ENCODE data around the gene SMPD4. TPM values are rescaled to one million over a fixed set of nuclear protein-coding genes. Genes with fewer than 3 reads are reported as not detected.
A peak's percentile ranks its signal among the peaks of the same experiment; 100 is the strongest.
"Not testable (repeated sequence)": the region's sequence is repeated elsewhere in the genome, so short reads cannot be mapped to it uniquely, and the experiment has no call there.

SMPD4 gene
- total and polyA plus RNA-seq, 2 of the 13 experiments (the other 11 are each of a cell fraction or from before 2014, with no cell fraction given), result 63.2 to 70.5 TPM

DNA sequence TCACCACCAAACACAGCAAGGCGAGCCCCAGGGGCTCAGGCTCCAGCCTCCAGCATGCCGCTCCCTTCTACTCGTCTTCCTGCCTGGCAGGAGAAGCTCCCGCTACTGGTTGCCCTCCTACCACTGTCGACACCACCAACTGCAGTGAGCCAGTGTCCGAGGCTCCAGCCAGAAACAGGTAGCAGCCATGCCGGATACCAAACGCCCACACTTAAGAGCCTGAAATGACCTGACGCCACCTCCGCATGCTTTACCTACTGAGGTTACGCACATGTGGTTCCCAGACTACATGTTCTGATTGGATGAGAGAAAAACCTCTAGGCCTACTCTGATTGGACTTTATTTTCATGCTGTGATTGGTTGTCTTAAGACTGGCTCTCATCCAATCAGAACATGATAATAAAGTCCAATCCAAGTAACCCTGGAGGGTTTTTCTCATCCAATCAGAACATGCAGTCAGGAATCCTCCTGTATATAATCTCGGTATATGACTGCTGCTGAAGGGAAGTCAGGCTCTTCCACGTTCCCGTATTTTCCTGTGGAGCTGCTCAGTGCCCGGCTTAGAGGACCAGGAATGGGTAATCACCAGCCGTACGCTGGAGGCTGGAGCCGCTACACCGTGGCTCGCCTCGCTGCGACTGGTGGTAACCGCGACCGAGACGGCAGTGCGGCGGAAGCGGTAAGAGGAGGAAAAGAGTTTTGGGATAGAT, 52.1 kb downstream of the SMPD4 start, which contains the start of gene POTEF (continued):
- TF ChIP-seq, protein P1, sequence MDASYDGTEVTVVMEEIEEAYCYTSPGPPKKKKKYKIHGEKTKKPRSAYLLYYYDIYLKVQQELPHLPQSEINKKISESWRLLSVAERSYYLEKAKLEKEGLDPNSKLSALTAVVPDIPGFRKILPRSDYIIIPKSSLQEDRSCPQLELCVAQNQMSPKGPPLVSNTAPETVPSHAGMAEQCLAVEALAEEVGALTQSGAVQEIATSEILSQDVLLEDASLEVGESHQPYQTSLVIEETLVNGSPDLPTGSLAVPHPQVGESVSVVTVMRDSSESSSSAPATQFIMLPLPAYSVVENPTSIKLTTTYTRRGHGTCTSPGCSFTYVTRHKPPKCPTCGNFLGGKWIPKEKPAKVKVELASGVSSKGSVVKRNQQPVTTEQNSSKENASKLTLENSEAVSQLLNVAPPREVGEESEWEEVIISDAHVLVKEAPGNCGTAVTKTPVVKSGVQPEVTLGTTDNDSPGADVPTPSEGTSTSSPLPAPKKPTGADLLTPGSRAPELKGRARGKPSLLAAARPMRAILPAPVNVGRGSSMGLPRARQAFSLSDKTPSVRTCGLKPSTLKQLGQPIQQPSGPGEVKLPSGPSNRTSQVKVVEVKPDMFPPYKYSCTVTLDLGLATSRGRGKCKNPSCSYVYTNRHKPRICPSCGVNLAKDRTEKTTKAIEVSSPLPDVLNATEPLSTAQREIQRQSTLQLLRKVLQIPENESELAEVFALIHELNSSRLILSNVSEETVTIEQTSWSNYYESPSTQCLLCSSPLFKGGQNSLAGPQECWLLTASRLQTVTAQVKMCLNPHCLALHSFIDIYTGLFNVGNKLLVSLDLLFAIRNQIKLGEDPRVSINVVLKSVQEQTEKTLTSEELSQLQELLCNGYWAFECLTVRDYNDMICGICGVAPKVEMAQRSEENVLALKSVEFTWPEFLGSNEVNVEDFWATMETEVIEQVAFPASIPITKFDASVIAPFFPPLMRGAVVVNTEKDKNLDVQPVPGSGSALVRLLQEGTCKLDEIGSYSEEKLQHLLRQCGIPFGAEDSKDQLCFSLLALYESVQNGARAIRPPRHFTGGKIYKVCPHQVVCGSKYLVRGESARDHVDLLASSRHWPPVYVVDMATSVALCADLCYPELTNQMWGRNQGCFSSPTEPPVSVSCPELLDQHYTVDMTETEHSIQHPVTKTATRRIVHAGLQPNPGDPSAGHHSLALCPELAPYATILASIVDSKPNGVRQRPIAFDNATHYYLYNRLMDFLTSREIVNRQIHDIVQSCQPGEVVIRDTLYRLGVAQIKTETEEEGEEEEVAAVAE (CRISPR knock-in tag; IDR thresholded peaks at IDR 0.05; ENCODE audit: borderline replicate concordance), result peak; percentile 78
- peak; percentile 65; the same call in 1 of the 2 replicates for TF ChIP-seq TGIF2 (CRISPR knock-in tag; IDR thresholded peaks at IDR 0.05)
- peak; percentile 54; the same call in 1 of the 2 replicates for TF ChIP-seq THAP11 (CRISPR knock-in tag; IDR thresholded peaks at IDR 0.05)
- TF ChIP-seq DMAP1 (CRISPR knock-in tag; IDR thresholded peaks at IDR 0.05), result peak; percentile 57; the same call in 1 of the 2 replicates
- 0 out of 2 replicates have a peak, but pooled peaks have one; percentile 26 for TF ChIP-seq ZMYM4 (CRISPR knock-in tag; IDR thresholded peaks at IDR 0.05)
- TF ChIP-seq NFYB (CRISPR knock-in tag; IDR thresholded peaks at IDR 0.05), result peak; percentile 73
- TF ChIP-seq POLR2A (IDR thresholded peaks at IDR 0.05; ENCODE audit: insufficient read depth in 1 of 2, low read depth in 2 of 2, low read length in 2 of 2), result peak in 1 of 2 experiments; percentile 55; a peak in 1 of 4 replicates
- peak; percentile 85 for TF ChIP-seq SAP130 (CRISPR knock-in tag; IDR thresholded peaks at IDR 0.05; ENCODE audit: low read depth)
- TF ChIP-seq RXRB (CRISPR knock-in tag; IDR thresholded peaks at IDR 0.05; ENCODE audit: borderline replicate concordance), result peak; percentile 54
- TF ChIP-seq, protein P2, sequence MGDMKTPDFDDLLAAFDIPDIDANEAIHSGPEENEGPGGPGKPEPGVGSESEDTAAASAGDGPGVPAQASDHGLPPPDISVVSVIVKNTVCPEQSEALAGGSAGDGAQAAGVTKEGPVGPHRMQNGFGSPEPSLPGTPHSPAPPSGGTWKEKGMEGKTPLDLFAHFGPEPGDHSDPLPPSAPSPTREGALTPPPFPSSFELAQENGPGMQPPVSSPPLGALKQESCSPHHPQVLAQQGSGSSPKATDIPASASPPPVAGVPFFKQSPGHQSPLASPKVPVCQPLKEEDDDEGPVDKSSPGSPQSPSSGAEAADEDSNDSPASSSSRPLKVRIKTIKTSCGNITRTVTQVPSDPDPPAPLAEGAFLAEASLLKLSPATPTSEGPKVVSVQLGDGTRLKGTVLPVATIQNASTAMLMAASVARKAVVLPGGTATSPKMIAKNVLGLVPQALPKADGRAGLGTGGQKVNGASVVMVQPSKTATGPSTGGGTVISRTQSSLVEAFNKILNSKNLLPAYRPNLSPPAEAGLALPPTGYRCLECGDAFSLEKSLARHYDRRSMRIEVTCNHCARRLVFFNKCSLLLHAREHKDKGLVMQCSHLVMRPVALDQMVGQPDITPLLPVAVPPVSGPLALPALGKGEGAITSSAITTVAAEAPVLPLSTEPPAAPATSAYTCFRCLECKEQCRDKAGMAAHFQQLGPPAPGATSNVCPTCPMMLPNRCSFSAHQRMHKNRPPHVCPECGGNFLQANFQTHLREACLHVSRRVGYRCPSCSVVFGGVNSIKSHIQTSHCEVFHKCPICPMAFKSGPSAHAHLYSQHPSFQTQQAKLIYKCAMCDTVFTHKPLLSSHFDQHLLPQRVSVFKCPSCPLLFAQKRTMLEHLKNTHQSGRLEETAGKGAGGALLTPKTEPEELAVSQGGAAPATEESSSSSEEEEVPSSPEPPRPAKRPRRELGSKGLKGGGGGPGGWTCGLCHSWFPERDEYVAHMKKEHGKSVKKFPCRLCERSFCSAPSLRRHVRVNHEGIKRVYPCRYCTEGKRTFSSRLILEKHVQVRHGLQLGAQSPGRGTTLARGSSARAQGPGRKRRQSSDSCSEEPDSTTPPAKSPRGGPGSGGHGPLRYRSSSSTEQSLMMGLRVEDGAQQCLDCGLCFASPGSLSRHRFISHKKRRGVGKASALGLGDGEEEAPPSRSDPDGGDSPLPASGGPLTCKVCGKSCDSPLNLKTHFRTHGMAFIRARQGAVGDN (CRISPR knock-in tag; IDR thresholded peaks at IDR 0.05), result peak; percentile 54

DNA sequence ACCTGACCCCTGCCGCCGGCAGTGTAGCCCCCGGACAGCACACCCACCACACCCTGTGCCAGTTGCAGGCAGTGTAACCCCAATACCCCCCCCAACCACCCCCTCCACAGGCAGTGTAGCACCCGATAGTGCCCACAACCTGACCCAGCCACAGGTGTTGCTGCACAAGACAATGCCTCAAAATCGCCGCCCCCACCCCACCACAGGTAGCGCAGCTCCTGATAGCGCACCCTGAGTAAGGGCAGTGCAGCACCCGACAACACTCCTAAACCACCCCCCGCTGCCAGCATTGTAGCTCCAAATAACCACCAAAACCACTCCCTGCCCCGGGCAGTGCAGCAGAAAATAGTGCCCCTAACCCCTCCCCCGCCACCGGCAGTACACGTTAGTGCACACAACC, 52.9 kb downstream of the SMPD4 start:
- CTCF ChIA-PET (ENCODE audit: low intra/inter-chr PET ratio, low total read pairs); H3K9ac ChIP-seq (ENCODE audit: insufficient read depth, low read depth, low read length); DNase-seq (ENCODE audit: low spot score); FAIRE-seq; H3K9me3 ChIP-seq (ENCODE audit: low read length); H3K79me2 ChIP-seq (ENCODE audit: insufficient read depth, low read length); H3K36me3 ChIP-seq (replicated peaks in 1 of 2; ENCODE audit: control insufficient read depth in 1 of 2, insufficient read depth in 2 of 2, low read length in 2 of 2); H3K27ac ChIP-seq (ENCODE audit: extremely low read length, insufficient read depth, low read length); in situ Hi-C loops (cut with HindIII; ENCODE audit: extremely low pct_ligation_motif_present, low pct_unique_long_range_greater_than_20kb); H3K27me3 ChIP-seq (ENCODE audit: control insufficient read depth in 1 of 2, insufficient read depth in 2 of 2, low read length in 2 of 2); BruUV-seq (replicated peaks); H3K4me1 ChIP-seq (ENCODE audit: insufficient read depth, low read length); H4K20me1 ChIP-seq (ENCODE audit: insufficient read depth, low read length); H2AFZ ChIP-seq (ENCODE audit: low read length); intact Hi-C loops (cut with micrococcal nuclease; ENCODE audit: unreplicated experiment): not testable (repeated sequence)
- peak; percentile 52 for ATAC-seq
- H3K4me3 ChIP-seq (replicated peaks in 1 of 3; ENCODE audit: insufficient read depth in 1 of 3, low read depth in 2 of 3, low read length in 3 of 3), result peak overlapping the region in 2 of 3 experiments; percentile 46 to 56; a peak in 3 of 6 replicates
- peak overlapping the region; percentile 36 for H3K4me2 ChIP-seq (ENCODE audit: low read depth, low read length)
- 8% methylated on average over 6 of the region's 14 CpGs for WGBS (ENCODE audit: low lambda C conversion rate)
- POLR2A ChIA-PET, result interaction anchor here (0.7 kb wide), 1 partner anchor 1081 kb away, joined by 11 read pairs; the partner anchor contains the start of gene POTEE

Measured in HepG2 (cell line).